ENCODE measurements around the gene MTERF4. TPM values are rescaled to one million over a fixed set of nuclear protein-coding genes. Genes with fewer than 3 reads are reported as not detected.

Gene MTERF4
- total RNA-seq, 2 donors from 2014 or later, result 17.1 to 17.8 TPM

DNA sequence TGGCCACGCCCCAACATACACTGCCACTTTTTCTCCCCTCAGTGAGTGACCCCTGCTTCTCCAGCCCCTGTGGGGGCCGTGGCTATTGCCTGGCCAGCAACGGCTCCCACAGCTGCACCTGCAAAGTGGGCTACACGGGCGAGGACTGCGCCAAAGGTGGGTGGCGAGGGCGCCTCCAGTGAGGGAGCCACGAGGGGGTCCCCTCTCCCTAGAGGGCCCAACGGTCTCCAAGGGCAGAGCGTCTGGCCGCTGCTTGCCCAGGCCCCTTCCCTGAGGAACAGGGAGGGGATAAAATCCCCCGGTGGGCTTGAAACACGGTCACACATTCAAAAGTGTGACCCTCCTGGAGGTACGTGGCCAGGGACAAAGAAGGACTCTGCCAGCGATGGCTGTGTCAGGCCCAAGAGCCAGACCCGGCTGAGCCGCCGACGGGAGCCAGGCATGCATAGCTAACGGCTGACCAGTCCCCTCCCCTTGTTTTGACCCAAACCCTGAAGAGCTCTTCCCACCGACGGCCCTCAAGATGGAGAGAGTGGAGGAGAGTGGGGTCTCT lies 37.2 kb downstream of the MTERF4 start:
- peak; percentile 75 for DNase-seq (ENCODE audit: low spot score)
- intact Hi-C loops (cut with DNase I), result no loop called here

DNA sequence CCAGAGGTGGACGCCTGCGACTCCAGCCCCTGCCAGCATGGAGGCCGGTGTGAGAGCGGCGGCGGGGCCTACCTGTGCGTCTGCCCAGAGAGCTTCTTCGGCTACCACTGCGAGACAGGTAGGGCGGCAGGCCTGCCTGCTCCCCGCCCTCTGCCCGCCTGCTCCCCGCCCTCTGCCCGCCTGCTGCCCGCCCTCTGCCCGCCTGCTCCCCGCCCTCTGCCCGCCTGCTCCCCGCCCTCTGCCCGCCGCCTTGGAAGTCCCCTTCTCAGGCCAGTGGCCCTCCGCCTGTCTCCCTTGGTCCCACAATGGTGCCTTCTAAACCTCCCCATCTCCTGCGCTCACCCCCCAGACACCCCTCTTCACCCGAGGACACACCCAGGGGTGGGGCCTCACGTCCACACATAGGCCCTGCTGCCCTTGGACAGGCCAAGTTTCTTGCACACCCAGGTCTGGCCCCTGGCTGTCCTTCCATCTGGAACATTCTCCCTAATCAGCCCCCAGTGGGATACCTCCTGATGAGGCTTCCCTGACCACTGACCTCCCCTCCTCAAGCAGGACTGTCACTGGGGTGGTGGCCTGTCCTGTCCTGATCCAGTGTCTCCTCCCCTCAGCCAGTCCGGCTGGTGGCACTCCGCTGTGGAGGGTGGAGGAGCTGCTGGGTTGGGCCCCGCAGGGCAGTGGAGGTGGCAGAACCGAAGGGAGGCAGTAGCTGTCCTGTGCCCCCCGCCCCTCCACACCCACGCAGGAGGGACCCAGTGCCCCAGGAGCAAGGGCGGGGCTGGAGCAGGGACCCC lies 37.9 kb downstream of the MTERF4 start:
- peak; percentile 78 for DNase-seq (ENCODE audit: low spot score)
- intact Hi-C loops (cut with DNase I), result no loop called here

DNA sequence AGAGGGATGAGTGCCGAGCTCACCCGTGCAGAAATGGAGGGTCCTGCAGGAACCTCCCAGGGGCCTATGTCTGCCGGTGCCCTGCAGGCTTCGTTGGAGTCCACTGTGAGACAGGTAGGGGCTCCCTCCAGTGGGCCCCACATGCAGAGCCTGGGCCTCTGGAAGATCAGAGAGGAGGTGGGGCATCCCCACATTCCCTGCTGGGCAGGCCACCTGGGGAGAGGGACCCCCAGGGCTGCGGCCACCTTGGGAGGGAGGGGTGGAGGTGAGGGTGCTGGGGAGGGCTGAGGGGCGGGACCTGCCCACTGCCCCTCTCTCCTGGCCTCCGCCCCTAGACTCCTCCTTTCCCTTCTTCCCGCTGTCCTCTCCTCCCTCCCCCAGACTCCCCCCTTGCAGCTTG lies 38.5 kb downstream of the MTERF4 start:
- intact Hi-C loops (cut with DNase I), result no loop called here
- DNase-seq (ENCODE audit: low spot score), result peak; percentile 64

DNA sequence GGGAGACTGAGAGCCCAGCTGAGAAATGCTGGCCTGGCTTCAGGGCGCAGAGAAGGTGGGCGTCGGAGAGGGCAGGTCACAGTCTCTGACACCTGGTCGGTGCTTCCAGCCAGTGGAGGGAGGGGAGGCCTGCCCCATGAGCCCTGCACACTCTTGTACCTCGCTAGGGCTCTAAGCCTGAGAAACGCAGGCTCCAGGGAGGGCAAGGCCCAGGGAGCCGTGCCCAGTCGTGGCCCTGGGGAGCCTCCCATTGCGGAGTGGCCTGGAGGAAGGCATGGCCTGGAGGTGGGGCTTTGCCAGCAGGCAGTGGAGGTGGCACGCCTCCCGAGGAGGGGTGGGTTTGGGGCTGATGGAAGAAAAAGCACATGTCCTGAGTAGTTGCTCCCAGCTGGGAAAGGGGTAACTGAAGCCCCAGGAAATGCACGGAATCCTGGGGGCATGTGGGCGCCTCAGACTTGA lies 39.0 kb downstream of the MTERF4 start:
- peak; percentile 80 for DNase-seq (ENCODE audit: low spot score)
- intact Hi-C loops (cut with DNase I), result no loop called here

DNA sequence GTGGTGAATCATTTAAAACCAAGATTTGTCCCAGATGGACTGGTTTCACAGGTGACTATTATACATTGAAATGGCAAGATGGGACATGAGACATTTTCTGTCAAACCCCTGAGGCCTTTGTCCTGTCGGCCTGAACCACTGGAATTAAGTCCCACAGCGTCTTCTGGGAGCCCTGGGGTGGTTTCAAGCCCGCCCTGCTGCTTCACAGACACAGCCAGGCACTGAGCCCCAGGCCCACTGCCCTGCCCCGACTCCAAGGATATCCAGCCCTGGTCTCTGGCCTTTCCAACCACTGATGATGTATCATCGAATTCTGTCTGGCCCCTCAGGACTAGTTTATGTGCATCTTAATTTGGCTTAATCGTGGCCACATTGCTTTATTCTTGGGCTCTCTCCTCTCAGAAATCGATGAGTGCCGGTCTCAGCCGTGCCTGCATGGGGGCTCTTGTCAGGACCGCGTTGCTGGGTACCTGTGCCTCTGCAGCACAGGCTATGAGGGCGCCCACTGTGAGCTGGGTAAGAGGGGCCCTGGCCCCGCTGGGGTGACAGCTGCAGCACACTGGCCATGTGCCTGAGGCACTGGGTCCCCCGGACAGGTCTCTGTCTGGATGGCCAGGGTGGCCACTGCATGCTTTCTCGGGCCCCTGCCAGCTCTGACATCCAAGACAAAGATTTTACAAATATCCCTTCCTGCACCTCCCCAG lies 39.5 kb downstream of the MTERF4 start:
- intact Hi-C loops (cut with DNase I), result no loop called here
- no peak for DNase-seq (ENCODE audit: low spot score)

DNA sequence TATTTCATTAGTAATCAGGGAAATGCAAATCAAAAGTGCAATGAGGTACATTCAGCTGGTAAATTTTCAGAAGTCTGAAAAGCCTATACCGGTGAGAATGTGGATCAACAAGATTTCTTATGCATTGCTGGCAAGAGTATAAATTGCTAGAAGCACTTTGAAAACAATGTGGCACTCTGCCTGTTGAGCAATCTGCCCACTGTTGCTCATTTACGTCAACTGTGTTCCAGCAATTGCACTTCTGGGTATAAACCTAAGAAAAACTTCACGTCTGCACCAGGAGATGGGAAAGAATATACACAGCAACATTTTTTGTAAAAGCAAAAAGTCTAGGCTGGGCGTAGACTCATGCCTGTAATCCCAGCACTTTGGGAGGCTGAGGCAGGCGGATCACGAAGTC lies 40.8 kb downstream of the MTERF4 start:
- no peak for DNase-seq (ENCODE audit: low spot score)
- intact Hi-C loops (cut with DNase I), result no loop called here

DNA sequence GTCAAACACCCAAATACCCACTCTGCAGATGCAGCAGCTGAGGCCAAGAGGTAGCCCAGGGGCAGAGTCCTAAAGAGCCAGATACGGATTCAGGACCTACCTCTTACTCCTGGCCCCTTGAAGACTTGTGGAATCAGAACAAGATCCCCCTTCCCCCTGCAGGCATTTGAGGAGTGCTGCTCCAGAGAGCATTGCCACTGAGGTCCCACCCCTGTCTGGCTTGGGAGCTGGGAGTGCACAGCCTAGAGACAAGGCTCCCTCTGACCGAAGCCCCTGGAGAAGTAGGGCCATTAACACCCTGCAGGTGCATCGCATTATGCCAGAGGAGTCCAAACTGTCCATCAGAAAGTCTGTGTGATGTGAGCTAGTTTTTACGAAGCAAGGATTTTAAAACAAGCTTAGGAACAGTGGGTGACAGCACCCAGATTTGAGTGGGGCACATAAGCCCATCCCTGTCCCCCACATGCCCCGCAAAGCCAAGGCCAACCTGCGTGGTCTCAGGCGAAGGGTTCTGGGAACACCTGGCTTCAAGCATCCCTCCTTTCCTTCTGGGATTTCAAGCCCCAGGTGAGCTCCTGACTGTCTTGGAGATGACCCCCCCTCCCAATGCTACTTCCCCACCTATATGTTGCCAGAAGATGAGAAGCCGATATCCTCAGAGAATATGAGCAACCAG lies 48.4 kb downstream of the MTERF4 start:
- intact Hi-C loops (cut with DNase I), result no loop called here
- peak; percentile 74 for DNase-seq (ENCODE audit: low spot score)

DNA sequence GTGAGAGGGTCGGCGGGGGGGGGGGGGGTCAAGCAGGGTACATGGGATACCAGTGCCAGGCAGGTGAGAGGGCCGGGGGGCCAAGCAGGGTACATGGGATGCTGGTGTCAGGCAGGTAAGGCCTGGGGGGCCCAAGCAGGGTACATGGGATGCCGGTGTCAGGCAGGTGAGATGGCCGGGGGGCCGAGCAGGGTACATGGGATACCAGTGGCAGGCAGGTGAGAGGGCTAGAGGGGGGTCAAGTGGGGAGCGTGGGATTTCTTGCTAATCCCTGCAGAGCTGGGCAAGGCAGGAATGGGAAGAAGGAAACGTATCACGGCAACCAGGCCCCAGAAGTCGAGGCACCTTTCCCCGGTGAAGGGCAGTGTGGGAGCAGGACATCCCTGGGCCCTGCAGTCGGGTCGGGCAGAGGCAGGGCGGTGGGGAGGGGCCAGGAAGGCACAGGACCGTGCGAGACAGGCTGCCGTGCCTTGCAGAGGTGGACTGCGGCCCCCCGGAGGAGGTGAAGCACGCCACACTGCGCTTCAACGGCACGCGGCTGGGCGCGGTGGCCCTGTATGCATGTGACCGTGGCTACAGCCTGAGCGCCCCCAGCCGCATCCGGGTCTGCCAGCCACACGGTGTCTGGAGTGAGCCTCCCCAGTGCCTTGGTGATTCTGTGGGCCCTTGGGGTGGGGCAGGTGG lies 49.3 kb downstream of the MTERF4 start:
- DNase-seq (ENCODE audit: low spot score), result peak; percentile 67
- intact Hi-C loops (cut with DNase I), result no loop called here

DNA sequence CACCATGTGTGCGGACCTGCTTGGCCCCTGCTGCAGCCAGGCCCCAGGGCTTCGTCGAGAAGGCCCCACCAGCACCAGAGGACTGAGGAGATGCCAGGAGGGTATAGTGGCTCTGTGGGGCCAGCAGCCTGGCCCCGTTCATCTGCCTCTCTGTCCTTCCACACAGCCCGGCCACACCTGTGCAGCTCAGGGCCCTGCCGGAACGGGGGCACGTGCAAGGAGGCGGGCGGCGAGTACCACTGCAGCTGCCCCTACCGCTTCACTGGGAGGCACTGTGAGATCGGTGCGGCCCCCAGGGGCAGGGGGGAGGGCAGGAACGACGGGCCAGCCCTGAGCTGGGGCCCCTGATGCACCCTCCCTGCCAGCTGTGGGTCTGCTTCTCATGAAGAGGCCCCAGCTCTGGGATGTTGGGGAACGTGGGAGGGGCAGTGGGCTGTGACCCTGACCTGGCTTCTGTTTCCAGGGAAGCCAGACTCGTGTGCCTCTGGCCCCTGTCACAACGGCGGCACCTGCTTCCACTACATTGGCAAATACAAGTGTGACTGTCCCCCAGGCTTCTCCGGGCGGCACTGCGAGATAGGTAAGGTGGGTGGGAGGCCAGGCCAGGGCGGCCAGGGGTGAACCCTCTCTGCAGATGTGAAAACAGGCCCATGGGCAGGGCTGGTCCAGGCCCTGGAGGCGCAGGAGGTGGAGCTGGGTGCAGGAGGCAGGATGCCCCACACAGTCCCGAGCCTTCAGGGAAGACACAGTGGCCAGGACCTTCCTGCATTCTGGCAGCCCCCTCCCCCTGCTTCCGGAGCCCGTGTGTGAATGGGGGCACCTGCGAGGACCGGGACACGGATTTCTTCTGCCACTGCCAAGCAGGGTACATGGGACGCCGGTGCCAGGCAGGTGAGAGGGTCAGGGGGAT lies 50.3 kb downstream of the MTERF4 start:
- intact Hi-C loops (cut with DNase I), result no loop called here
- peak; percentile 74 for DNase-seq (ENCODE audit: low spot score)

DNA sequence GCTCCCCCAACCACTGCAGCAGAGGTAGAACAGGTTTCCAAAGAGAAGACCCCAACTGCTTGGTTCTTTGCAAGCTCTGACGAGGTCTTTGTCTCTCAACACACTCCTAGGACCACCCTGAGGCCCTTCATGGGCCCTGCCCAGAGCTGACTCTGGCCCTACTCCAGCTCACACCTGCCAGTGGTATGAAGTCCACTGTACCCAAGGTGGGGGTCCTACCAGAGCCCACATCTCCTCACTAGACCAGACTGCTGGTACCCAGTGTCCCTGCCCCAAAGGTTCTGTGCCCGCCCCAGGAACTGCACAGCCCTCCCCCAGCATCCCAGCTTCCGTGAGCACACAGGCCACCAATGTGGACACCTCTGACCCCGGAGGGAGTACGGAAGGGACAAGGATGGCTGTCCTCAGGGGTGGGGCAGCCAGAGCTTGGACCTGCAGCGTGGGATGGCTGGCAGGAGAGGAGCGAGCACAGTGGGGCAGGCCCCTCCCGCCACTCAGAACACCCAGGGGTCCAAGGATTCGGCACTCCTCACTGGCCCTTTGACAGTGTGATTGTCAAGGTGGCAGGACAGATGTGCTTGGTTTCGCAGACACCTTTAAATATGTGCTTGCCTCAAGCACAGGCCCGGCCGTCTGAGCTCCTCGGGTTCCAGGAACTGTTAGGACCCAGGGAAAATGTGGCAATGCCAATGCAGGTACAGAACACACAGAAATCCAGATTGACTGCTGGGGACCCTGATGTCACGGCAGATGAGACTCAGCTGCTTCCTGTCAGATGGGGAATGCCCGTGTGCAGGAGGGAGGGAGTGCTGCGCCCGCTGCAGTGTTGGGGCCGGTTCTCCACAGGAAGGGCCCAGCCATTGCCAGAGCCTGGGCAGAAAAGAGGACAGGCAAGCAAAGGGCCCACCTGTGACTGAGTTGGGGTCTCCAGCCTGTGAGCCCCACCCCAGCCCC lies 51.2 kb downstream of the MTERF4 start:
- peak; percentile 66 for DNase-seq (ENCODE audit: low spot score)
- intact Hi-C loops (cut with DNase I), result no loop called here

DNA sequence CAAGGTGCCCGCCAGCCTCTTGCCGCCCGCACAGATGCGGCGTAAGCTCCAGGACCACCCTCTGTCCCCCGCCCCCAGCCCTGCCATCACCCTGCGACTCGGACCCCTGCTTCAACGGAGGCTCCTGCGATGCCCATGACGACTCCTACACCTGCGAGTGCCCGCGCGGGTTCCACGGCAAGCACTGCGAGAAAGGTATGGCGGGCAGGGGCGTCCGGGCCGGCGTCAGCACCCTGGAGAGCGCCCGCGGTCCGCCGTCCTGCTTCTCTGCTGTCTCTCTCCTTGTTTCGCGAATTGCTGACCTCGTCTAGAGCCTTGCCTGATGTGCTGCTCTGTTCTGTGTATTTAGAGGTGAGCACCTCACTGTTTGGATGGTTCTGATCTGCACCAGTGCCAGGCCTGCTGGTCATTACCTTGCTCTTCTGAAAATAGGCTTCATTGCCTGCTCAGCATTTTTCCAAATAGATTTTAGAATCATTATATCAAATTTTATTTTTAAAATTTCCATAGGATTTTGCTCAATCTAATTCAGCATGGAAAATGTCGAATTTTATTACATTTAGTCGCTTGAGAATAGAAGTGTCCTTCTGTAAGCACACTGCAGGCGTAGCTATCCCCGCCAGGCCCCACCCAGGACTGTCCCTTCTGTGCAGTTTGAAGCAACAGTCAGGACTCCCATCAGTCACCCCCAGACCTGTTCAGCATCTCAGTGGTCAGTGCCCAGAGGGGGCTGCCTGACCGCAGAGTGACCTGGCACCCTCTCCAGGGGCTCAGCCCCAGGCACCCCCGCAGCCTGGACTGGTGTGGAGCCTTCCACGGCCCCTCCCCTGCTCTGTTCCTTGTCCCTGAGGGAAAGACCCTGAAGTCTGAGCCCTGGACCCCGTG lies 52.1 kb downstream of the MTERF4 start:
- intact Hi-C loops (cut with DNase I), result no loop called here

DNA sequence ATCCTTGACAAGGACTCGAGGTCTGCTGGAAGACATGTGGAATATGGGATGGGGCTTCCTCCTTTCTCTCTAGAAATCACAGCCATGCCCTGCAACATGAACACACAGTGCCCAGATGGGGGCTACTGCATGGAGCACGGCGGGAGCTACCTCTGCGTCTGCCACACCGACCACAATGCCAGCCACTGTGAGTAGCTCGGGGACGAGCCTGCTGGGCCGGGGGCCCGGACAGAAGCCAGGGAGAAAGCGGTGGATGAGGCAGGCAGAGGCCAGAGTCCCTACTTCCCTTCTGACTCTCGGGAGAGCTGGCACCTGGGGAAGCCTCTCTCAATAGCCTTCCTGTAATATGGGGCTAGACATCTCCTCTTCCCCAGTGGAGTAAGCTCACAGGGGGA lies 53.1 kb downstream of the MTERF4 start:
- intact Hi-C loops (cut with DNase I), result no loop called here
- DNase-seq (ENCODE audit: low spot score), result peak; percentile 62

More for the DNA sequence above, 52.1 kb downstream of the MTERF4 start:
- DNase-seq (ENCODE audit: low spot score), result peak; percentile 71

DNA sequence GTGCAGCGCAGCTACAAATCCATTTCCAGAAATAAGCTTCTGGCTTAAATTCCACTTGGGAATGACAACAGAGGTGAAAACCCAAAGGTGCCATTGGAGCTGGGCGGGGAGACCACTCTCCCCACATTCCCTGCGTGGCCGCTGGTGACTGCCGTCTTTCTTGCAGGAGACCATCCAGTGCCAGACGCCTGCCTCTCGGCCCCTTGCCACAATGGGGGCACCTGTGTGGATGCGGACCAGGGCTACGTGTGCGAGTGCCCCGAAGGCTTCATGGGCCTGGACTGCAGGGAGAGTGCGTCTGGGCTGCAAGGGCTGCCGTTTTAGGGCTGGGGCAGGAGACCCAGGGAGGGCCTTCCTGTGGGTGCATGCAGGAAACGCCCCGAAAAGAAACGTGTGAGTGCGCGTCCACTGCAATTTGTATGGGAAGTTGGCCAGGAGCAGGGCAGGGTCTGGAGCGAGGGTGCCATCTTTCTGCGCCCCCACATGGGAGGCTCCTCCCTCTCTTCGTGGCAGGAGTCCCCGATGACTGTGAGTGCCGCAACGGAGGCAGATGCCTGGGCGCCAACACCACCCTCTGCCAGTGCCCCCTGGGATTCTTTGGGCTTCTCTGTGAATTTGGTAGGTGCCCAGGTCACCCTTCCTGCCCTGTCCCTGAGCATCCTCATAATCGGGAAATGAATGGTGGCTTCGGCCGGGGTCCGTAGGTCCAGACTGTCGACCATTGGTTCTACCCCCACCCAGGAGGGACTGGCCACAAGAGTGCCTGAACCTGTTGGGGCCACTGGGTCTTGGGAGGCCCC lies 53.7 kb downstream of the MTERF4 start:
- DNase-seq (ENCODE audit: low spot score), result peak; percentile 71
- intact Hi-C loops (cut with DNase I), result no loop called here

DNA sequence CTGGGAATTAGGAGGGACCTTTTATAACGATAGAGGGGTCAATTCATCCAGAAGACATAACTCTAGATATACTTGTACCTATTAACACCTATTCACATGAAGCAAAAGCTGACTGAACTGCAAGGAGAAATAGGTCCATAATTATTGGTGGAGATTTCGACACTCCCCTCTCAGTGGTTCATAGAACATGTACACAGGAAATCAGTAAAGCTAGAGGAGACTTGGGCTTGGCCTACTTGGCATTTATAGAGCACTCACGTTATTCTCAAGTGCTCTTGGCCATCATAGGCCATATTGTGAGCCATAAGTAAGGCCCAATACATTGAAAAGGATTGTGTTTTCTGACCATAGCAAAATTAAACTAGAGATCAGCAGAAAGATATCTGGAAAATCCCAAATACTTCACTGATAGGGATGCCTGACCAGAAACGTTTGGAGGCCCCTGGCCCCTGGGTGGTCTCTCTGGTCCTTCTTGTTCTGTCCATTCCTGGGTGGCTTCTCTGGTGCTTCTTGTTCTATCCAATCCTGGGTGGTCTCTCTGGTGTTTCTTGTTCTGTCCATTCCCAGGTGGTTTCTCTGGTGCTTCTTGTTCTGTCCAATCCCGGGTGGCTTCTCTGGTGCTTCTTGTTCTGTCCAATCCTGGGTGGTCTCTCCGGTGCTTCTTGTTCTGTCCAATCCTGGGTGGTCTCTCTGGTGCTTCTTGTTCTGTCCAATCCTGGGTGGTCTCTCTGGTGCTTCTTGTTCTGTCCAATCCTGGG lies 54.7 kb downstream of the MTERF4 start:
- DNase-seq (ENCODE audit: low spot score), result no peak
- intact Hi-C loops (cut with DNase I), result no loop called here
